GM23248 (cell line): ENCODE data around the gene ZDHHC6. TPM values are rescaled to one million over a fixed set of nuclear protein-coding genes. Genes with fewer than 3 reads are reported as not detected.

ENCODE experiments used
- DNase-seq: peaks from one replicate; pipeline ENCODE4 v3.0.0-alpha.2; 2015
- H2AFZ ChIP-seq: fragments of 200-600 bp; sonication (generic); 2 replicates; pipeline ENCODE4 v1.6.1; 2016; ENCODE audit warnings: antibody characterized with exemption
- H3F3A ChIP-seq: fragments of 200-600 bp; sonication (generic); 2 replicates; pipeline ENCODE4 v1.6.1; 2016; ENCODE audit warnings: mild to moderate bottlenecking, antibody characterized with exemption, mixed run types; ENCODE audit not compliant: insufficient read depth
- H3K27ac ChIP-seq: fragments of 200-600 bp; sonication (generic); 2 replicates; pipeline ENCODE4 v1.5.1; 2016; ENCODE audit warnings: mild to moderate bottlenecking
- H3K27me3 ChIP-seq: fragments of 200-600 bp; sonication (generic); replicated peaks from 2 replicates; pipeline ENCODE4 v1.6.1; 2016; ENCODE audit warnings: mild to moderate bottlenecking; ENCODE audit not compliant: insufficient read depth
- H3K36me3 ChIP-seq: fragments of 200-600 bp; sonication (generic); 2 replicates; pipeline ENCODE4 v1.6.1; 2016; ENCODE audit warnings: low read depth, mild to moderate bottlenecking
- H3K4me1 ChIP-seq: fragments of 200-600 bp; sonication (generic); 2 replicates; pipeline ENCODE4 v1.6.1; 2016; ENCODE audit warnings: mild to moderate bottlenecking; ENCODE audit not compliant: insufficient read depth
- H3K4me2 ChIP-seq: fragments of 200-600 bp; sonication (generic); one replicate; pipeline ENCODE4 v1.6.1; 2016; ENCODE audit warnings: mild to moderate bottlenecking; ENCODE audit not compliant: unreplicated experiment
- H3K4me3 ChIP-seq: fragments of 200-600 bp; sonication (generic); 2 replicates; pipeline ENCODE4 v1.5.1; 2016; ENCODE audit warnings: mild to moderate bottlenecking
- H3K79me2 ChIP-seq: fragments of 200-600 bp; sonication (generic); 2 replicates; pipeline ENCODE4 v1.6.1; 2016; ENCODE audit warnings: mild to moderate bottlenecking; ENCODE audit not compliant: insufficient read depth
- H3K9ac ChIP-seq: fragments of 200-600 bp; sonication (generic); 2 replicates; pipeline ENCODE4 v1.6.1; 2016; ENCODE audit warnings: mild to moderate bottlenecking
- H3K9me2 ChIP-seq: fragments of 200-600 bp; sonication (generic); 2 replicates; pipeline ENCODE4 v1.6.1; 2016; ENCODE audit warnings: mixed run types, mild to moderate bottlenecking, moderate library complexity; ENCODE audit not compliant: insufficient read depth
- H3K9me3 ChIP-seq: fragments of 200-600 bp; sonication (generic); one replicate; pipeline ENCODE4 v1.6.1; 2017; ENCODE audit warnings: low read depth
- H4K20me1 ChIP-seq: fragments of 200-600 bp; sonication (generic); 2 replicates; pipeline ENCODE4 v1.6.0; 2016; ENCODE audit not compliant: insufficient read depth
- EZH2 ChIP-seq: fragments of 200-600 bp; sonication (generic); IDR thresholded peaks from 2 replicates; pipeline ENCODE4 v1.6.1; 2018; ENCODE audit warnings: antibody characterized with exemption, mild to moderate bottlenecking; ENCODE audit not compliant: insufficient read depth, poor library complexity, severe bottlenecking
- EZH2phosphoT487 ChIP-seq: fragments of 200-600 bp; sonication (generic); IDR thresholded peaks from 2 replicates; pipeline ENCODE4 v1.6.1; 2018; ENCODE audit warnings: antibody characterized with exemption, moderate library complexity, mild to moderate bottlenecking, low read depth; ENCODE audit not compliant: insufficient read depth
- WGBS, 2 experiments: methylation state at CpG; one replicate each; pipeline ENCODE4 v1.1.6; 2015 to 2017; ENCODE audit warnings: low lambda C conversion rate in 2 of 2, low coverage in 1 of 2; ENCODE audit errors: missing lambda C conversion rate in 2 of 2; 5-methylcytosine and 5-hydroxymethylcytosine counted together
- in situ Hi-C: fragments of 300-500 bp; cut with MboI; formaldehyde crosslinking; loops from 2 replicates; pipeline ENCODE4 v1.15.0; 2020
- polyA plus RNA-seq: library from polyadenylated mRNA; unstranded; fragments of >200 nt; fragmentation: Nextera tagmentation; extraction: Ambion mirVana; gene quantifications from 2 replicates; pipeline ENCODE4 v1.2.1, GENCODE V29; 2016
- total RNA-seq: library from RNA; depleted of rRNA; stranded (reverse); fragments of >200 nt; shearing (Covaris generic); gene quantifications from 2 replicates; pipeline ENCODE4 v1.2.3, GENCODE V29; 2014

ZDHHC6 gene
- total and polyA plus RNA-seq, 2 experiments from 2014 or later: 23.6 to 47.1 TPM

- H4K20me1 ChIP-seq: no peaks in the 10 kb centered on the region
- H3K36me3 ChIP-seq: no peaks in the 10 kb centered on the region
- H3K9me2 ChIP-seq: no peaks in the 10 kb centered on the region
- no peak overlapping the region for H2AFZ ChIP-seq
- H3K9ac ChIP-seq: no peak overlapping the region
- no peaks in the 10 kb centered on the region for H3K9me3 ChIP-seq
- H3K4me3 ChIP-seq: no peak overlapping the region
- H3K4me1 ChIP-seq: peaks cover 12% of the 10 kb centered on the region
- in situ Hi-C loops: no loop called here
- TF ChIP-seq EZH2: no peak
- no peak for TF ChIP-seq EZH2phosphoT487
- H3F3A ChIP-seq: peaks cover 4% of the 10 kb centered on the region; the same call in 1 of the 2 replicates
- no peak overlapping the region for H3K27ac ChIP-seq
- no peaks in the 10 kb centered on the region for H3K27me3 ChIP-seq
- H3K79me2 ChIP-seq: peaks cover 15% of the 10 kb centered on the region; the same call in 1 of the 2 replicates
- no peak for DNase-seq
- H3K4me2 ChIP-seq: no peak overlapping the region
These were observed 41.2 kb upstream of the ZDHHC6 start for GRCh38 chr10:112487964-112488363.

GRCh38 chr10:112484399-112484798 lies 37.7 kb upstream of the ZDHHC6 start:
- Histone ChIP-seq H3K4me1 (no peaks in the 10 kb centered on the region), H3K9me2 (no peaks in the 10 kb centered on the region), H3K79me2 (peaks cover 46% of the 10 kb centered on the region), H3K36me3 (no peaks in the 10 kb centered on the region), H3K4me3 (no peak overlapping the region), H3K9ac (no peak overlapping the region), H3K27ac (no peak overlapping the region), H3K9me3 (no peaks in the 10 kb centered on the region), H3K4me2 (no peak overlapping the region), H4K20me1 (no peaks in the 10 kb centered on the region), H3K27me3 (no peaks in the 10 kb centered on the region), H2AFZ (no peak overlapping the region), H3F3A (no peaks in the 10 kb centered on the region)
- in situ Hi-C loops: no loop called here
- TF ChIP-seq EZH2: no peak
- no peak for TF ChIP-seq EZH2phosphoT487
- DNase-seq: no peak
- 96% methylated on average over 2 of the region's 2 CpGs for WGBS, 2 experiments

DNA sequence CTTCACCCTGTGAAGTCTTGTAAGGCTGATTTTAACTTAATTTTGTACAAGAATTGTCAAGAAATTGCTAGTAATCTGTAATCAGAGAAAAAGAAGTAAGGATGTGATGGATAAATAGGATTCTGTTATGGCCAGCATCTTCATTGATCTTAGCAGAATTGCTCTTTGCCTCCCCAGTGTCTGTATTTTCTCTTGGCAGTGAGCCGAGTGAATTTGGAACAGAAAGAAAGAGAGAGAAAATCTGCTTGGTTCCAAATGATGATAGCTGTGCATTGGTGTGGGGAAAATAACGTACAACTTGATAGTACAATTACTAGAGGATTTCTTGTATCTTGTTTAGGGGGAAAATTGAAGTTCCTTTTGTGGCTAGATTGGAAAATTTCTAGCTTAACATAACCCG lies 34.9 kb upstream of the ZDHHC6 start:
- no peak for DNase-seq
- in situ Hi-C loops: no loop called here
- 0 out of 2 replicates have a peak, but pooled peaks cover 3% of the 10 kb centered on the region for H3K4me1 ChIP-seq
- 78 to 80% methylated on average over 3 of the region's 3 CpGs for WGBS, 2 experiments
- no peaks in the 10 kb centered on the region for H4K20me1 ChIP-seq
- H3F3A ChIP-seq: no peaks in the 10 kb centered on the region
- no peak overlapping the region for H3K27ac ChIP-seq
- H3K79me2 ChIP-seq: peaks cover 53% of the 10 kb centered on the region
- H3K9ac ChIP-seq: no peak overlapping the region
- H3K36me3 ChIP-seq: no peaks in the 10 kb centered on the region
- TF ChIP-seq EZH2phosphoT487: no peak
- no peak for TF ChIP-seq EZH2
- H2AFZ ChIP-seq: no peak overlapping the region
- no peaks in the 10 kb centered on the region for H3K9me2 ChIP-seq
- H3K4me3 ChIP-seq: no peak overlapping the region
- no peaks in the 10 kb centered on the region for H3K9me3 ChIP-seq
- H3K4me2 ChIP-seq: no peak overlapping the region
- H3K27me3 ChIP-seq: no peaks in the 10 kb centered on the region

DNA sequence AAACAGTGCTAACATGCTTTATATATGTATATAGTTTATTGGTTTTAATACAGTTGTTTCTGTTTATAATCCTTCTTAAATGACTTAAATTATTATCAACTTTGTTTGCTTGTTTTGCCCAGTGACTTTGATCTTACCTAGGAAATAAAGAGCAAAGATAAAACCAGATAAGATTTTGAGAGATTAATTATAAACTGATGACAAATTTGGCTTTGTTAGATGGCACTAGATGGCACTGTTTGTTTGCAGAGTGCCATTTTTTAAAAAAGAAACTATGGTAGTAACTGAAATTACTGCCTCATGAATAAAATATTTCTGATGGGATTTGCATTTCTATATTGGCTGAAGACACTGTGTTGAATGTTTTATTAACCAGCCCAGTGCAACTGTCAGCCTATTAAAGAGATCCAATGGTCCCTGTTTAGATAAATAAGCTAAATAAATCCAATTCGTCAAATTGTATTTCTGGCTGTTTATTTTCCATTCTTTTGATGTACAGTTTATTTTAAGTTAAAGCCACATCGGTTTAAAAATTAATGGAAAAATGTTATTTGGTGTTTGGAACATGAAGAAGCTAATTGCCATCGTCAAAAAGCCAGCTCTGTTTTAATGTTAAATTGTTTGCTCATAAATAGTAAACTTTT lies 29.0 kb upstream of the ZDHHC6 start:
- H3K4me2 ChIP-seq: peak overlapping the region; percentile 65
- no peak overlapping the region for H3K27ac ChIP-seq
- 0 out of 2 replicates have a peak overlapping the region, but pooled peaks have one; percentile 3 for H2AFZ ChIP-seq
- H3K9me3 ChIP-seq: no peaks in the 10 kb centered on the region
- H4K20me1 ChIP-seq: no peaks in the 10 kb centered on the region
- H3K4me1 ChIP-seq: peaks cover 12% of the 10 kb centered on the region
- 0 out of 2 replicates have a peak, but pooled peaks cover 5% of the 10 kb centered on the region for H3F3A ChIP-seq
- no peaks in the 10 kb centered on the region for H3K36me3 ChIP-seq
- 29 to 32% methylated on average over 3 of the region's 3 CpGs for WGBS, 2 experiments
- peak overlapping the region; percentile 39 for H3K4me3 ChIP-seq
- peaks cover 42% of the 10 kb centered on the region for H3K79me2 ChIP-seq
- peak; percentile 63 for DNase-seq
- H3K9me2 ChIP-seq: no peaks in the 10 kb centered on the region
- peak overlapping the region; percentile 26; the same call in 1 of the 2 replicates for H3K9ac ChIP-seq
- H3K27me3 ChIP-seq: no peaks in the 10 kb centered on the region
- no peak for TF ChIP-seq EZH2phosphoT487
- in situ Hi-C loops: no loop called here
